GM21576 (cell line): ENCODE measurements around the gene LMOD1.
"Not testable (repeated sequence)": the region's sequence is repeated elsewhere in the genome, so short reads cannot be mapped to it uniquely, and the experiment has no call there.

Experiments
- ATAC-seq: cut with Tn5 transposase; IDR thresholded peaks from one replicate; pipeline ENCODE4 v1.9.1; 2021; ENCODE audit warnings: mild to moderate bottlenecking, moderate library complexity; ENCODE audit not compliant: unreplicated experiment

Gene LMOD1

DNA sequence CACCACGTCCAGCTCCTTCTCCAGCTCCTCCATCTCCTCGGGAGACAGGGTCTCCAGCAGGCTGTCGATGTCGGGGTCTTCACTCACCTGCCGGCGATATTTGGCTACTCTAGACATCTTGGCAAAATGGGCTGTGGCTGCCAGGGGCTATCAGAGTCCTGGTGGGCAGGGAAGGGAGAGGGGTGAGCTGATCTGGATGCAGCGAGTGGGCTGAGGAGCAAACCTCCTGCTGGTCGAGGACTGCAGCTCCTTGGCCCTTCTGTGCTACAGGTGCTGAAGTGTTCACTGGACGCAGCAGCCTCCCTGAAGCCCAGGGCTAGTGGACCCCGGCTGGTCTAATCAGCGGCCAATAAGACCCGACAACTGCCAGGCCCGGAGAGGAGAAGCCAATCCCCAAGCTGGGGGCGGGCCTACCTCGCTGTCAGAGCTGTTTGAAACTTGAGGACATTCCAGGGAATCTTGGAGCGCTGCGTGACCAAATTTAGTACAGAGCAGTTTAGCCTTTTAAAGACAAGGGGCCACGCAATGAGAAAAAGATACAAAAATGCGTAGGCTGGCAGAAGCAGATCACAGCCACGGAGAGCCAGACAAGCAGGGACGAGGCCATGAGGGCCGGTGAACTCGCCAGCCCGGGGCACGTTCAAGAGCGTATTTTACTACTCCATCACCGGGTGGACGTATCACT is at the start of gene LMOD1:
TSS of gene LMOD1 (minus strand) at position 325 of the 685 bp plus-strand sequence. CDS start at position 117, 208 bp downstream.
- ATAC-seq, result no peak

GRCh38 chr1:201990427-201990826 is 44.1 kb upstream of the LMOD1 start:
- no peak for ATAC-seq

DNA sequence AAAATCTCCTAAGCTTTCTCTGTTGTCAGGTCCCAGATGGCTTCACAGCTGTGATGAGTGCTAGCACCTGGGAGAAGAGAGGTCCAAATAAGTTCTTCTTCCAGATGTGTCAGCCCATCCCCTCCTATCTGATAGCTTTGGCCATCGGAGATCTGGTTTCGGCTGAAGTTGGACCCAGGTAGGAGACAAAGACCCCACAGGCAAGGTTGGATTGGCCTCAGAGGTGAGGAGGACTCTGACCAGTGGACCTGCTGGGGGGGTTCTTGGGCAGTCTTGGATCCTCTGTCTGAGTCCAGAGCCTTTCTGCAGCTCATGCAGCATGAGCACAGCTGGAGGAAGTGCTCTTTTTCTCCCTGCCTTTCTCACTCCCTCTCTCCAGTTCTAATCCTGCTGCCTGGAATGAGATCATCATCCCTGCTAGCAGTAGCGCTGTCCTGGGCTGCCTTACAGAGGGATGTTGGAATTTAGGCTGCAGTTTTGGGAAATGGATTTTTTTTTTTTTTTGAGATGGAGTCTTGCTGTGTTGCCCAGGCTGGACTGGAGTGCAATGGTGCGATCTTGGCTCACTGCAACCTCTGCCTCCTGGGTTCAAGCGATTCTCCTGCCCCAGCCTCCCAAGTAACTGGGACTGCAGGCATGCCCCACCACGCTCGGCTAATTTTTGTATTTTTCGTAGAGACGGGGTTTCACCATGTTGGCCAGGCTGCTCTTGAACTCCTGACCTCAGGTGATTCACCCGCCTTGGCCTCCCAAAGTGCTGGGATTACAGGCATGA is 43.2 kb upstream of the LMOD1 start:
- no peak for ATAC-seq

- no peak for ATAC-seq
Observed at GRCh38 chr1:201988601-201989000, 42.3 kb upstream of the LMOD1 start.

DNA sequence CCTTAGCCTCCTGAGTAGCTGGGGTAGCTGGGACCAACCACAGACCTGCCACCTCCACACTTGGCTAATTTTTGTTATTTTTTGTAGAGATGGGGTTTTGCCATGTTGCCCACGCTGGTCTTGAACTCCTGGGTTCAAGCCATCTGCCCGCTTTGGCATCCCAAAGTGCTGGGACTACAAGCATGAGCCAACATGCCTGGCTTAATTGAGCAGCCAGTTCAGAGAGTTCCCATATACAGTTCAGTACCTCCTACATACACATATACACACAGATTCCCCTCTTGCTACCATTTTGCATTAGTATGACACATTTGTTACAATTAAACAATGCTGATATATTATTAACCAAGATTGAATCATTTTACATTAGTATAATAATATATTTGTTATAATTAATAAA is 39.0 kb upstream of the LMOD1 start:
- no peak for ATAC-seq

- no peak for ATAC-seq
Observed at GRCh38 chr1:201984446-201984845, 38.1 kb upstream of the LMOD1 start.

DNA sequence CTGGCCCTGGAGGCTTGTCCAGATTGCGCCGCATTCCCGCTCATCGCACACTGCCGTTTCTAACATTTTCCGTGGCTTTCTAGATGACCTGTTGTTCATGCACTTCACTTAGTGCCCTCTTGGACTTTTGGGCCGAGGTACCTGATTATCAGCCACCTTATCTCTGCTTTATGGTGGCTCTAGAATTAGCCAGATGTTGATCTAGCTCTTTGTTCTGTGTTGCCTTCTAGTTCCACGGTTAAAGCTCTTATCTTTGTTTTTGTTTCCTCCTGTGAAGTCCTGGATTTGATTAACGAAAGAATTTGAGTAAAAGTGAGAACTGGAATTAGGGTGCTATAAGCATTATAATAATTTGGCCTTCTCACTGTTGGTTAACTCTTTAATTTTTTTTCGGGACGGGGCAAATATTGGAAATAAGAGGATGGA is 37.0 kb upstream of the LMOD1 start:
- ATAC-seq, result no peak

- peak; percentile 75 for ATAC-seq
Observed at GRCh38 chr1:201982623-201983379, 36.5 kb upstream of the LMOD1 start, which contains the start of gene RNPEP. Gene RNPEP (plus strand): TSS chr1:201982648. CDS start chr1:201982667, 19 bp downstream.

DNA sequence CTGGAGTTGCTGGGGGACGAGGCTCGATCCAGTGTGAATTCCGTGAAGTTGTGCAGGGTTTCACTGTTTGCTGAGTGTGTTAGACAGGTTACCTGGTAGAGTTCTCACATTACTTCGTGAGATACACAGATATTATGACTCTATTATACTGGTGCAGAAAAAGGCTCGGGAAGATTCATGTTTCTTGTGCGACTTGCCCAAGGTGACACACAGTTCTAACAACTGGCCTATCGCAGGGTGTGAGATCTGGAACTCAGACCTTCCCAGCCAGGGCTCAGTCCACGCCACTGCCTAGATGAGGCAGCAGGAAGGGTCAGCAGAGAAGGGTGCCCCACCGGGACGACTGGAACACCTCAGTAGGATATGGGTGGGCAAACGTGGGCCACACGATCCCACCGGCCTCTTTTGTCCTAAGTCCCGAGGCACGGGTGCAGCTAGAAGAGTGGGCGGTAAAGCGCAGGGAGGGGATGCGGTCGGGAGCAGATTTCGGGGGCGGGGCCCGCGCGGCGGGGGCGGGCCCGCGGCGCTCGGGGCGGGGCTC is 35.8 kb upstream of the LMOD1 start:
- ATAC-seq, result no peak

GRCh38 chr1:201970334-201971159 is 24.2 kb upstream of the LMOD1 start:
- no peak for ATAC-seq

GRCh38 chr1:201968202-201968925 is 22.0 kb upstream of the LMOD1 start:
- ATAC-seq, result no peak

GRCh38 chr1:201966171-201966570 is 19.8 kb upstream of the LMOD1 start:
- no peak for ATAC-seq

- ATAC-seq, result no peak
Observed at GRCh38 chr1:201964261-201964660, 17.9 kb upstream of the LMOD1 start.

- ATAC-seq, result not testable (repeated sequence)
Observed at GRCh38 chr1:201962382-201962781, 16.0 kb upstream of the LMOD1 start.

- no peak for ATAC-seq
Observed at GRCh38 chr1:201958348-201958747, 12.0 kb upstream of the LMOD1 start.

DNA sequence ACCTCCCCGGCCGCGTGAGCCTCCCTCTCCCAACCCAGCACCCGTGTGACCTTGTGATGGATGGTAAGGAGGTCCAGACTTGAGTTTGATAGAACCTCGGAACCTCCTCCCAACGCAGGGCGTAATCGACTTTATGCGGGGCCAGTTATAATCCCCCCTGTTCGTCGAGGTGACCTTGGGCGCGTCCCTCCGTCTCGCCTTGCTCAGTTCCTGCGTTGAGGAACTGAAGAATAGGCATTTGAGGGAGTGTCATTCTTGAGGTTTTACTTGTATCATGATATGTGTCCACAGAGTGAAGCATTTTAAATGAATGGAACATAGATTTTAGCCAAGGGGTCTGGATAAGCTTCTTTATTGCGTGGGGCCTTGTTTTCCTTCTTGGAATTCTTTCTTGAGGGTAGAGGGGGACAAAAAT is 9.4 kb upstream of the LMOD1 start:
- no peak for ATAC-seq

- ATAC-seq, result peak; percentile 99
Observed at GRCh38 chr1:201955009-201955728, 8.8 kb upstream of the LMOD1 start, which contains the start of gene TIMM17A. Gene TIMM17A (plus strand): TSS chr1:201955503. CDS start chr1:201955527, 24 bp downstream.

GRCh38 chr1:201954263-201955008 is 8.1 kb upstream of the LMOD1 start:
- ATAC-seq, result no peak
